GM12878 (cell line): ENCODE results near the gene WBP2NL. TPM values are rescaled to one million over a fixed set of nuclear protein-coding genes. Genes with fewer than 3 reads are reported as not detected.

Experiments used
- ATAC-seq: fragments of 200-7000 bp; cut with Tn5 transposase; 3 replicates; pipeline ENCODE4 v1.9.1; 2020; ENCODE audit warnings: mild to moderate bottlenecking, moderate library complexity
- BruUV-seq: library from RNA; stranded (reverse); fragments of 400-500 nt; replicated peaks from 2 replicates; lab custom pipeline; 2021; lab: Mats Ljungman, UMichigan
- CTCF ChIA-PET: fragments of 300-600 bp; sonication (Branson Sonifier 250); formaldehyde crosslinking; extraction: SDS; loops from one replicate; lab custom pipeline; 2021; ENCODE audit warnings: inconsistent platforms; lab: Yijun Ruan, JAX
- POLR2A ChIA-PET: fragments of 350-600 bp; formaldehyde crosslinking; extraction: SDS; loops from one replicate; lab custom pipeline; 2021; ENCODE audit warnings: inconsistent platforms; lab: Charles Lee
- RAD21 ChIA-PET: fragments of 300-600 bp; sonication (Branson Sonifier 250); formaldehyde crosslinking; loops from one replicate; lab custom pipeline; 2023; ENCODE audit warnings: antibody characterized with exemption; ENCODE audit not compliant: unreplicated experiment; lab: Charles Lee
- SMC1A ChIA-PET: fragments of 300-600 bp; sonication (Branson Sonifier 250); formaldehyde crosslinking; loops from one replicate; lab custom pipeline; 2023; ENCODE audit not compliant: unreplicated experiment, uncharacterized antibody; lab: Charles Lee
- DNase-seq: peaks from one replicate; pipeline ENCODE4 v3.0.0-alpha.2; 2011; ENCODE audit warnings: low read depth, low spot score
- FAIRE-seq: peaks from 3 replicates; lab custom pipeline; 2011; peaks lifted over from hg19 to GRCh38; lab: Jason Lieb, UNC
- H2AFZ ChIP-seq: 2 replicates; pipeline ENCODE4 v1.6.0; 2011; ENCODE audit warnings: low read depth, low read length, control low read depth; ENCODE audit not compliant: control insufficient read depth
- H3K27ac ChIP-seq: 2 replicates; pipeline ENCODE4 v1.5.1; 2011; ENCODE audit warnings: control low read depth; ENCODE audit not compliant: control insufficient read depth, insufficient read depth
- H3K27me3 ChIP-seq, 2 experiments: replicated peaks in 1 of 2; 2 replicates each; pipeline versions ENCODE4 v1.6.0 to v1.6.1; 2011; ENCODE audit warnings: low read length in 1 of 2; ENCODE audit not compliant: control insufficient read depth in 2 of 2, insufficient read depth in 2 of 2
- H3K36me3 ChIP-seq, 2 experiments: 2 replicates each; pipeline ENCODE4 v1.5.1; 2011; ENCODE audit warnings: low read length in 1 of 2; ENCODE audit not compliant: control insufficient read depth in 2 of 2, insufficient read depth in 2 of 2
- H3K4me1 ChIP-seq: 2 replicates; pipeline ENCODE4 v1.6.1; 2011; ENCODE audit warnings: mild to moderate bottlenecking, low read length, moderate library complexity, mixed read lengths; ENCODE audit not compliant: control insufficient read depth, insufficient read depth
- H3K4me2 ChIP-seq: 2 replicates; pipeline ENCODE4 v1.6.0; 2011; ENCODE audit warnings: control low read depth; ENCODE audit not compliant: control insufficient read depth, insufficient read depth
- H3K4me3 ChIP-seq: fragments of 200-600 bp; sonication (generic); 2 replicates; pipeline ENCODE4 v1.5.1; 2016
- H3K79me2 ChIP-seq: 2 replicates; pipeline ENCODE4 v1.6.0; 2011; ENCODE audit warnings: low read length; ENCODE audit not compliant: control insufficient read depth, insufficient read depth
- H3K9ac ChIP-seq: 2 replicates; pipeline ENCODE4 v1.8.0; 2011; ENCODE audit warnings: low read length, control low read depth, mixed read lengths; ENCODE audit not compliant: control insufficient read depth, insufficient read depth
- H3K9me3 ChIP-seq: replicated peaks from 3 replicates; pipeline ENCODE4 v1.5.1; 2011; ENCODE audit warnings: mild to moderate bottlenecking, low read length; ENCODE audit not compliant: control insufficient read depth, insufficient read depth
- H4K20me1 ChIP-seq: 2 replicates; pipeline ENCODE4 v1.6.0; 2011; ENCODE audit not compliant: control insufficient read depth, insufficient read depth
- BMI1 ChIP-seq: fragments of 450-650 bp; IDR thresholded peaks from 2 replicates; pipeline ENCODE4 v1.6.1; 2016; ENCODE audit warnings: mild to moderate bottlenecking, moderate library complexity, borderline replicate concordance
- CBX3 ChIP-seq: fragments of 200-600 bp; sonication (generic); IDR thresholded peaks from 2 replicates; pipeline ENCODE4 v1.6.1; 2016; ENCODE audit warnings: low read depth, borderline replicate concordance
- CEBPB ChIP-seq, 2 experiments: fragments of 150-350 bp in 1 of 2; IDR thresholded peaks; 2 replicates each; pipeline ENCODE4 v1.6.1; 2012 to 2014; ENCODE audit warnings: low read depth in 2 of 2, low read length in 2 of 2, borderline replicate concordance in 1 of 2, inconsistent platforms in 1 of 2
- CHD4 ChIP-seq: fragments of 200-600 bp; sonication (generic); IDR thresholded peaks from 2 replicates; pipeline ENCODE4 v1.6.1; 2016; ENCODE audit warnings: mild to moderate bottlenecking
- EED ChIP-seq: sonication (generic); IDR thresholded peaks from 2 replicates; pipeline ENCODE4 v1.6.1; 2016; ENCODE audit warnings: antibody characterized with exemption, low read depth
- GATAD2B ChIP-seq: fragments of 450-650 bp; conservative IDR thresholded peaks from 2 replicates; pipeline ENCODE4 v1.6.1; 2017; ENCODE audit warnings: low read depth, mild to moderate bottlenecking, moderate library complexity
- IKZF2 ChIP-seq, 2 experiments: fragments of 450-650 bp; IDR thresholded peaks; 2 replicates each; pipeline ENCODE4 v1.6.1; 2017; ENCODE audit warnings: mild to moderate bottlenecking in 2 of 2, moderate library complexity in 2 of 2
- MEF2B ChIP-seq: fragments of 450-650 bp; IDR thresholded peaks from 2 replicates; pipeline ENCODE4 v1.6.1; 2018; ENCODE audit warnings: mild to moderate bottlenecking, moderate library complexity; ENCODE audit not compliant: partially characterized antibody, poor library complexity, severe bottlenecking
- MYB ChIP-seq: fragments of 150-350 bp; IDR thresholded peaks from 2 replicates; pipeline ENCODE4 v1.6.1; 2014; ENCODE audit warnings: mild to moderate bottlenecking, low read depth, low read length, borderline replicate concordance
- NBN ChIP-seq: fragments of 450-650 bp; IDR thresholded peaks from 2 replicates; pipeline ENCODE4 v1.6.1; 2016
- NFYB ChIP-seq: IDR thresholded peaks from 2 replicates; pipeline ENCODE4 v1.6.1; 2011; ENCODE audit warnings: low read depth, mild to moderate bottlenecking, low read length, improper control_type of control experiment, moderate library complexity; ENCODE audit not compliant: insufficient read depth
- SREBF2 ChIP-seq: IDR thresholded peaks from 2 replicates; pipeline ENCODE4 v1.6.1; 2012; ENCODE audit warnings: mild to moderate bottlenecking, low read length
- TARDBP ChIP-seq: IDR thresholded peaks from 2 replicates; pipeline ENCODE4 v1.6.1; 2016; ENCODE audit warnings: borderline replicate concordance
- TCF7 ChIP-seq: IDR thresholded peaks from 2 replicates; pipeline ENCODE4 v1.6.1; 2014; ENCODE audit warnings: antibody characterized with exemption, borderline replicate concordance
- ZNF207 ChIP-seq: fragments of 450-650 bp; IDR thresholded peaks from 2 replicates; pipeline ENCODE4 v1.6.1; 2014; ENCODE audit warnings: antibody characterized with exemption, mild to moderate bottlenecking, borderline replicate concordance
- WGBS: methylation state at CpG from one replicate; pipeline ENCODE4 v1.1.6; 2016; ENCODE audit warnings: low lambda C conversion rate; ENCODE audit not compliant: insufficient replicate concordance, insufficient coverage; ENCODE audit errors: missing lambda C conversion rate; 5-methylcytosine and 5-hydroxymethylcytosine counted together
- in situ Hi-C: fragments of 300-500 bp; cut with MboI; formaldehyde crosslinking; loops from 9 replicates; pipeline ENCODE4 v1.14.3; 2018; ENCODE audit warnings: mixed read lengths
- intact Hi-C: fragments of 100-400 bp; cut with micrococcal nuclease; formaldehyde crosslinking; loops from one replicate; pipeline ENCODE4 v1.14.2; 2022; ENCODE audit not compliant: unreplicated experiment
- polyA plus RNA-seq, 11 experiments: library from polyadenylated mRNA; depleted of rRNA in 4 of 11; unstranded in 6 of 11; stranded (reverse) in 5 of 11; fragments of >200 nt; fragmentation: Nextera tagmentation in 4 of 11; fragmentation: Illumina TruSeq in 1 of 11; extraction: Ambion mirVana in 4 of 11; extraction: Trizol in 1 of 11; gene quantifications; 1 replicate in 1 of 11; 2 replicates in 10 of 11; pipeline versions ENCODE4 v1.2.1 to v1.2.3, GENCODE V29; 2011 to 2016; ENCODE audit warnings: inconsistent platforms in 2 of 11, missing spikeins in 2 of 11, low read depth in 1 of 11
- total RNA-seq, 4 experiments: library from RNA; depleted of rRNA in 3 of 4; stranded (reverse); fragments of >200 nt in 3 of 4; fragmentation: Illumina TruSeq in 1 of 4; extraction: Trizol in 1 of 4; gene quantifications; 2 replicates each; pipeline versions ENCODE4 v1.2.1 to v1.2.3, GENCODE V29; 2013 to 2021
- TF ChIP-seq, protein P1 (sequence below): IDR thresholded peaks from 2 replicates; pipeline ENCODE4 v1.6.1; 2011; ENCODE audit warnings: borderline replicate concordance, low read depth, mild to moderate bottlenecking, moderate library complexity, mixed read lengths, low read length; ENCODE audit not compliant: insufficient read depth; ENCODE audit errors: extremely low read length
- TF ChIP-seq, protein P2 (sequence below): fragments of 450-650 bp; IDR thresholded peaks from 2 replicates; pipeline ENCODE4 v1.6.1; 2017; ENCODE audit warnings: low read depth, mild to moderate bottlenecking, moderate library complexity
- TF ChIP-seq, protein P3 (sequence below), 3 experiments: IDR thresholded peaks in 2 of 3; conservative IDR thresholded peaks in 1 of 3; 2 replicates each; pipeline ENCODE4 v1.5.1; 2011; ENCODE audit warnings: low read depth in 3 of 3, low read length in 3 of 3, mild to moderate bottlenecking in 3 of 3, control low read depth in 2 of 3, moderate library complexity in 2 of 3, inconsistent platforms in 1 of 3, mixed read lengths in 1 of 3; ENCODE audit not compliant: control insufficient read depth in 2 of 3, insufficient read depth in 1 of 3; ENCODE audit errors: extremely low read depth in 1 of 3

Gene WBP2NL
- total and polyA plus RNA-seq, 10 of the 15 experiments (the other 5 are each of a cell fraction or from before 2014, with no cell fraction given) = 0.46 to 1.9 (median 1.3) TPM

DNA sequence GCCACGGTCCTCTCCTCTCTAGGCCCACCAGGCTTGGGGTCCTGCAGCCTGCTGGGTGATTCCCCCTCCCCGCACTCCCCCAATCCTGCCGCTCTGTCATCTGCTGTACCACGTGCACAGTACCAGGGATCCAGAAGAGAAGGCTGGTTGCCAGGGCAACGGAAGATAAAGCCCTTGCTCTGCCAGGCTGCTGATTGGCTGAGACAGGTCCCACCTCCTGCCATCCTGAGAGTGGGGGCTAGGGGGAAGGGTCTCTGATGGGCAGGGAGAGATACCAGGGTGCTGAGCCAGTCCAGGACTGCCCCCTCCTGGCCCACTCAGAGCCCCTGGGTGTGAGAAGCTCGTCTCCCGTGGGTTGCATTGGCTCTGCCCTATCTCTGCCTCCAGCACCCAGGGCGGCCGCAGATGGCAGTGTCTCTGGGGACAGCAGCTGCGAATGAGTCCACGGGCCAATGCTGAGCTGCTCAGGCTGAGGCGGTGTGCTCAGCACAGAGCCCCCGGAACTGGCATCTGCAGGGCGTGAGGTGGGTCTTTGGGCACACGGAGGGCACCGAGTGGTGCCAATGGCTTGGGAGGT lies 46.6 kb upstream of the WBP2NL start, which contains the start of gene SMIM45:
SMIM45 (plus strand) TSS at position 253 of the 577 bp plus-strand sequence.
- ATAC-seq (peak; percentile 35), DNase-seq (no peak), FAIRE-seq (no peak)
- POLR2A ChIA-PET = interaction anchor here (0.7 to 8.3 kb wide), 3 partner anchors 15 to 485 kb away, joined by 3 to 145 read pairs (median 3); no protein-coding TSS in a partner anchor
- Histone ChIP-seq H4K20me1 (no peaks in the 10 kb centered on the region), H3K27ac (no peak within 1 kb of the TSS), H3K9me3 (no peaks in the 10 kb centered on the region), H3K27me3 (no peaks in the 10 kb centered on the region), H3K79me2 (peaks cover 8% of the 10 kb centered on the region), H3K4me1 (peaks cover 41% of the 10 kb centered on the region), H3K4me2 (no peak within 1 kb of the TSS), H3K9ac (no peak within 1 kb of the TSS), H3K4me3 (no peak within 1 kb of the TSS), H2AFZ (no peak within 1 kb of the TSS), H3K36me3 (no peaks in the 10 kb centered on the region)
- SMC1A ChIA-PET = interaction anchor here (0.5 to 4.3 kb wide), 7 partner anchors 8 to 253 kb away, joined by 3 to 31 read pairs (median 4); partner anchors contain the start of genes MEI1 and TNFRSF13C
- RAD21 ChIA-PET = interaction anchor here (0.8 to 7.9 kb wide), 7 partner anchors 8 to 255 kb away, joined by 3 to 115 read pairs (median 5); partner anchors contain the start of genes NDUFA6 and TNFRSF13C
- in situ Hi-C loops (no loop called here), intact Hi-C loops (loop anchor here (5.0 kb wide), 1 partner anchor 160 kb away; no protein-coding TSS in a partner anchor)
- WGBS = 10% methylated on average over 16 of the region's 16 CpGs
- BruUV-seq = no TSS peak
- CTCF ChIA-PET = interaction anchor here (0.7 to 4.2 kb wide), 14 partner anchors 8 to 254 kb away, joined by 3 to 27 read pairs (median 5); partner anchors contain the start of genes MEI1 and WBP2NL
- peak; percentile 47; the same call in 1 of the 2 replicates for TF ChIP-seq NFYB
- TF ChIP-seq ZNF207 = no peak
- no peak for TF ChIP-seq SREBF2
- TF ChIP-seq, protein P1, sequence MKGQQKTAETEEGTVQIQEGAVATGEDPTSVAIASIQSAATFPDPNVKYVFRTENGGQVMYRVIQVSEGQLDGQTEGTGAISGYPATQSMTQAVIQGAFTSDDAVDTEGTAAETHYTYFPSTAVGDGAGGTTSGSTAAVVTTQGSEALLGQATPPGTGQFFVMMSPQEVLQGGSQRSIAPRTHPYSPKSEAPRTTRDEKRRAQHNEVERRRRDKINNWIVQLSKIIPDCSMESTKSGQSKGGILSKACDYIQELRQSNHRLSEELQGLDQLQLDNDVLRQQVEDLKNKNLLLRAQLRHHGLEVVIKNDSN = no peak
- no peak for TF ChIP-seq EED
- TF ChIP-seq TARDBP = no peak
- TF ChIP-seq, protein P2, sequence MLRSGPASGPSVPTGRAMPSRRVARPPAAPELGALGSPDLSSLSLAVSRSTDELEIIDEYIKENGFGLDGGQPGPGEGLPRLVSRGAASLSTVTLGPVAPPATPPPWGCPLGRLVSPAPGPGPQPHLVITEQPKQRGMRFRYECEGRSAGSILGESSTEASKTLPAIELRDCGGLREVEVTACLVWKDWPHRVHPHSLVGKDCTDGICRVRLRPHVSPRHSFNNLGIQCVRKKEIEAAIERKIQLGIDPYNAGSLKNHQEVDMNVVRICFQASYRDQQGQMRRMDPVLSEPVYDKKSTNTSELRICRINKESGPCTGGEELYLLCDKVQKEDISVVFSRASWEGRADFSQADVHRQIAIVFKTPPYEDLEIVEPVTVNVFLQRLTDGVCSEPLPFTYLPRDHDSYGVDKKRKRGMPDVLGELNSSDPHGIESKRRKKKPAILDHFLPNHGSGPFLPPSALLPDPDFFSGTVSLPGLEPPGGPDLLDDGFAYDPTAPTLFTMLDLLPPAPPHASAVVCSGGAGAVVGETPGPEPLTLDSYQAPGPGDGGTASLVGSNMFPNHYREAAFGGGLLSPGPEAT = no peak
- no peak for TF ChIP-seq CHD4
- no peak for TF ChIP-seq CBX3
- no peak for TF ChIP-seq MYB
- no peak for TF ChIP-seq TCF7
- TF ChIP-seq CEBPB (IDR thresholded peaks at IDR 0.05; ENCODE audit: borderline replicate concordance in 1 of 2, low read depth in 2 of 2, low read length in 2 of 2) = no peak
- TF ChIP-seq BMI1 = peak; percentile 77; the same call in 1 of the 2 replicates
- TF ChIP-seq, protein P3, sequence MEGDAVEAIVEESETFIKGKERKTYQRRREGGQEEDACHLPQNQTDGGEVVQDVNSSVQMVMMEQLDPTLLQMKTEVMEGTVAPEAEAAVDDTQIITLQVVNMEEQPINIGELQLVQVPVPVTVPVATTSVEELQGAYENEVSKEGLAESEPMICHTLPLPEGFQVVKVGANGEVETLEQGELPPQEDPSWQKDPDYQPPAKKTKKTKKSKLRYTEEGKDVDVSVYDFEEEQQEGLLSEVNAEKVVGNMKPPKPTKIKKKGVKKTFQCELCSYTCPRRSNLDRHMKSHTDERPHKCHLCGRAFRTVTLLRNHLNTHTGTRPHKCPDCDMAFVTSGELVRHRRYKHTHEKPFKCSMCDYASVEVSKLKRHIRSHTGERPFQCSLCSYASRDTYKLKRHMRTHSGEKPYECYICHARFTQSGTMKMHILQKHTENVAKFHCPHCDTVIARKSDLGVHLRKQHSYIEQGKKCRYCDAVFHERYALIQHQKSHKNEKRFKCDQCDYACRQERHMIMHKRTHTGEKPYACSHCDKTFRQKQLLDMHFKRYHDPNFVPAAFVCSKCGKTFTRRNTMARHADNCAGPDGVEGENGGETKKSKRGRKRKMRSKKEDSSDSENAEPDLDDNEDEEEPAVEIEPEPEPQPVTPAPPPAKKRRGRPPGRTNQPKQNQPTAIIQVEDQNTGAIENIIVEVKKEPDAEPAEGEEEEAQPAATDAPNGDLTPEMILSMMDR (IDR thresholded peaks at IDR 0.05 in 2 of 3, conservative IDR thresholded peaks at IDR 0.05 in 1 of 3; ENCODE audit: control insufficient read depth in 2 of 3, extremely low read depth in 1 of 3, insufficient read depth in 1 of 3, low read depth in 3 of 3, low read length in 3 of 3) = peak in 1 of 3 experiments; percentile 19; a peak in 2 of 6 replicates
- peak; percentile 87 for TF ChIP-seq MEF2B
- no peak for TF ChIP-seq NBN
- peak; percentile 48; the same call in 1 of the 2 replicates for TF ChIP-seq GATAD2B
- no peak for TF ChIP-seq IKZF2 (IDR thresholded peaks at IDR 0.05)
